Prostate gland (tissue), 2 donors: ENCODE results near the gene KMT5B.

Source experiments
- POLR2A ChIP-seq: fragments of 450-650 bp; IDR thresholded peaks from one replicate; pipeline ENCODE4 v1.6.1; 2016; ENCODE audit warnings: antibody characterized with exemption, mild to moderate bottlenecking
- POLR2AphosphoS5 ChIP-seq: sonication (generic); formaldehyde crosslinking; IDR thresholded peaks from one replicate; pipeline ENCODE4 v1.6.1; 2017; ENCODE audit warnings: antibody characterized with exemption
- TF ChIP-seq, protein P1 (sequence below), 4 experiments: fragments of 200-600 bp in 2 of 4; fragments of 450-650 bp in 2 of 4; sonication (generic) in 2 of 4; IDR thresholded peaks; 1 replicate in 3 of 4; 2 replicates in 1 of 4; pipeline ENCODE4 v1.5.1; 2016 to 2019; ENCODE audit warnings: antibody characterized with exemption in 4 of 4, mild to moderate bottlenecking in 2 of 4, moderate library complexity in 2 of 4

GRCh38 chr11:68213135-68213515, at the start of gene KMT5B:
- TF ChIP-seq, protein P1, sequence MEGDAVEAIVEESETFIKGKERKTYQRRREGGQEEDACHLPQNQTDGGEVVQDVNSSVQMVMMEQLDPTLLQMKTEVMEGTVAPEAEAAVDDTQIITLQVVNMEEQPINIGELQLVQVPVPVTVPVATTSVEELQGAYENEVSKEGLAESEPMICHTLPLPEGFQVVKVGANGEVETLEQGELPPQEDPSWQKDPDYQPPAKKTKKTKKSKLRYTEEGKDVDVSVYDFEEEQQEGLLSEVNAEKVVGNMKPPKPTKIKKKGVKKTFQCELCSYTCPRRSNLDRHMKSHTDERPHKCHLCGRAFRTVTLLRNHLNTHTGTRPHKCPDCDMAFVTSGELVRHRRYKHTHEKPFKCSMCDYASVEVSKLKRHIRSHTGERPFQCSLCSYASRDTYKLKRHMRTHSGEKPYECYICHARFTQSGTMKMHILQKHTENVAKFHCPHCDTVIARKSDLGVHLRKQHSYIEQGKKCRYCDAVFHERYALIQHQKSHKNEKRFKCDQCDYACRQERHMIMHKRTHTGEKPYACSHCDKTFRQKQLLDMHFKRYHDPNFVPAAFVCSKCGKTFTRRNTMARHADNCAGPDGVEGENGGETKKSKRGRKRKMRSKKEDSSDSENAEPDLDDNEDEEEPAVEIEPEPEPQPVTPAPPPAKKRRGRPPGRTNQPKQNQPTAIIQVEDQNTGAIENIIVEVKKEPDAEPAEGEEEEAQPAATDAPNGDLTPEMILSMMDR (IDR thresholded peaks at IDR 0.05), result no peak
- TF ChIP-seq POLR2AphosphoS5 (no peak), POLR2A (no peak)
